GM23248 (cell line): ENCODE data around the gene SCYL3.

ENCODE experiments used
- EZH2 ChIP-seq: fragments of 200-600 bp; sonication (generic); IDR thresholded peaks from 2 replicates; pipeline ENCODE4 v1.6.1; 2018; ENCODE audit warnings: antibody characterized with exemption, mild to moderate bottlenecking; ENCODE audit not compliant: insufficient read depth, poor library complexity, severe bottlenecking
- EZH2phosphoT487 ChIP-seq: fragments of 200-600 bp; sonication (generic); IDR thresholded peaks from 2 replicates; pipeline ENCODE4 v1.6.1; 2018; ENCODE audit warnings: antibody characterized with exemption, moderate library complexity, mild to moderate bottlenecking, low read depth; ENCODE audit not compliant: insufficient read depth

GRCh38 chr1:169924829-169925228 is 31.1 kb upstream of the SCYL3 start:
- TF ChIP-seq EZH2phosphoT487, result no peak
- TF ChIP-seq EZH2, result no peak
